GM19468 (cell line): ENCODE measurements around the gene MYL2.

Experiments
- ATAC-seq: cut with Tn5 transposase; IDR thresholded peaks from one replicate; pipeline ENCODE4 v1.9.1; 2021; ENCODE audit warnings: mild to moderate bottlenecking, moderate library complexity, moderate number of reproducible peaks; ENCODE audit not compliant: unreplicated experiment; ENCODE audit errors: extremely low read depth

Gene MYL2

DNA sequence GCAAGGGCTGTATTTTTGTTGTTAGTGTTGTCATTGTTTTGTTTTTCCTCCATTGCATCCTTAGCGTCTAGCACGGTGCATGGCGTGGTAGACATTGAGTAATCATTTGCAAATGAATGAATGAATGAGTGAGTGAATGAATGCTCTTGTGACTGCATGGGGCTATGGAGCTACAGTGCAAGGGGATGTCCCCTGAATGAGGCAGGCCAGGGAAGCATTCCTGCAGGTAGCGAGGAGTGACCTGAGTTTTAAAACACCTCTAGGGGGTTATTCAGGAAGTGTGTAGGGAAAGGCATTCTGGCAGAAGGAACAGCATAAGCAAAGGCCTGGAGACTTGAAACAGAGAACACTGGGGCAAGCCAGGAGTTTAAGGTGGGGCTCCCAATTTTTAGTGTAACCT, 16.9 kb downstream of the MYL2 start:
- ATAC-seq: no peak

DNA sequence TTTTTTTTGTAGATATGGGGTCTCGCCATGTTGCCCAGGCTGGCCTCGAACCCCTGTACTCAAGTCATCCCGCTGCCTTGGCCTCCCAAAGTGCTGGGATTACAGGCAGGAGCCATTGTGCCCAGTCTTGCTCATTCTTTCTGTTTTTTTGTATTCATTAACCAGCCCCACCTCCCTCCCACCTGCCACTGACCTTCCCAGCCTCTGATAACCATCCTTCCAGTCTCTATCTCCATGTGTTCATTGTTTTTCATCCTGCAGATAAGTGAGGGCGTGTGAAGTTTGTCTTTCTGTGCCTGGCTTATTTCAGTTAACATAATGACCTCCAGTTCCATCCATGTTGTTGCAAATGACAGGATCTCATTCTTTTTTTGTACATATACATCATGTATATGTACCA, 19.0 kb downstream of the MYL2 start:
- no peak for ATAC-seq

DNA sequence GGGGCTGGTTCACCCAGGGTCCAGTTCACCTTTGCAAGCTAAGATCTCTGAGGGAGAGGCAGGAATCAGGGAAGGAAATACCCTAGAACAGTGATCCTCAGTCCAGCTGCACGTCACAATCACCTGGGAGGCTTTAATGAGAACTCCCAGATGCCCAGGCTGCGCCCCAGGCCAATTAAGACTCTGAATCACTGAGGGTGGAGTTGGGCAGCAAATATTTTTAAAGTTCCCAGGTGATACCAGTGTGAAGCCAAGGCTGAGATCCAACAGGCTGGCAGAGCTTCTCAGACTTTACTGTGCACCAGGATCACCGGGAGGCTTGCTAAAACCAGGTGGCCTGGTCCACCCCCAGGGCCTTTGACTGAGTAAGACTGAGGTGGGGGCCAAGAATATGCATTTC, 23.8 kb downstream of the MYL2 start:
- ATAC-seq: no peak

GRCh38 chr12:110893956-110894355, 26.4 kb downstream of the MYL2 start:
- ATAC-seq: no peak

GRCh38 chr12:110889361-110889760, 31.0 kb downstream of the MYL2 start:
- ATAC-seq: no peak

- ATAC-seq: no peak
These were observed 32.0 kb downstream of the MYL2 start for GRCh38 chr12:110888256-110888991.

DNA sequence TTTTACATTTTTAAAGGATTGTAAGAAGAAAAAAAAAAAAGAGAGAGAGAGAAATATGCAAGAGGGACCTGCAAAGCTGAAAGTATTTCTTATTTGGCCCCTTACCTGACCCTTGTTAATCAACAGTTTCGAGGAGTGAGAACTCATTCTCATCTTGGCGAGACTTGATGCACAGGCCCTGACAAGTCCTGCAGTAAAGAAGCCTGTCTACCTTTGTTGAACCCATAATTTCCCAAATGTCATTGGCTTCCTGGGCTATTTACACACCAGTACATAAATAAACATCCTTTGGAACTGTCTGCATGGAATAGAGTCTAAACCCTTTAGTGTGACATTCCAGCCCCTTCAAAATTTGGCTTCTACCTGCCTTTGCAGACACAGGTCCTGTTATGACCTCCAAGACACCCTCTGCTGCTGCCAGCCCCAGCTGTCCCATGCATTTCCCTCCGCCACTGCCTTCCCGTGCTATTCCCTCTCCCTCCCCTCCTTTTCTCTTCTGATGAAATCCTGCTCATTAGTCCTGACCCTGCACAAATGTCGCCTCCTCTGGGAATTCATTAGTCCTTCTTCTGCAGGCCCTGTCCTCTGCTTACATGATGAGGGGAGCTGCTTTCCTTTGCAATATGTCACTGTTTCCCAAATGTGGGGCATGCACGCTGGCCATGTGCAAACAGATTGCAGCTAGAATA, 35.1 kb downstream of the MYL2 start:
- no peak for ATAC-seq

DNA sequence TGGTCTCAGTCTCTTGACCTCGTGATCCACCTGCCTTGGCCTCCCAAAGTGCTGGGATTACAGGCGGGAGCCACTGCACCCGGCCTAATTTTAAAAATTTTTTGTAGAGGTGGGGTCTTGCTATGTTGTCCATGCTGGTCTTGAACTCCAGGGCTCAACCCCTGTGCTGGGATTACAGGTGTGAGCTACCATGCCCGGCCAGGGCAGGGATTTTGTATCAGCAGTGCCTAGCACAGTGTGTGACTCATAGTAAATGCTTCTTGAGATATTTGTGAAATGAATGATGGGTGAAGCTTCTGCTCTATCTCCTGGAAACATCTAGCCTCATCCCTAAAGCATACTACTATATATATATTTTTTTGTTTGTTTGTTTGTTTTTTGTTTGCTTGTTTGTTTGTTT, 37.1 kb downstream of the MYL2 start:
- ATAC-seq: no peak

GRCh38 chr12:110880651-110881050, 39.7 kb downstream of the MYL2 start:
- ATAC-seq: no peak

GRCh38 chr12:110874781-110875180, 45.6 kb downstream of the MYL2 start:
- no peak for ATAC-seq

DNA sequence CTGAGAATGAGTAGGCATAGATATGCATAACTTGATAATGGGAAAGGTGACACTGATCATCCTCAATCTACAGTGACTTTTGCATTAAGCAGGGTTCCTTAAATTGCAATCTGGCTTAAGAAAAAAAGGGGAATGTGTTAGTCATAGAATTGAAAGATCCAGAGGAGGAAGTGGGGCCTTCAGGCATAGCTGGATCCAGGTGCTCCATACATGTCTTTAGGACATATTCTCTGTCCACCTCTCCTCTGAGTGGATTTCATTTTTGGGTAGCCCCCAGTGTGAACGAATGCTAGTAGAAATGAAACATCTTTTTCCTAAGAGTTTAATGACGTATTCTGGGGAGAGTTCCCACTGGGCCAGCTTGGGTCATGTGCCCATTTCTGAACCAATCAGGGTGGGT, 46.0 kb downstream of the MYL2 start:
- no peak for ATAC-seq

DNA sequence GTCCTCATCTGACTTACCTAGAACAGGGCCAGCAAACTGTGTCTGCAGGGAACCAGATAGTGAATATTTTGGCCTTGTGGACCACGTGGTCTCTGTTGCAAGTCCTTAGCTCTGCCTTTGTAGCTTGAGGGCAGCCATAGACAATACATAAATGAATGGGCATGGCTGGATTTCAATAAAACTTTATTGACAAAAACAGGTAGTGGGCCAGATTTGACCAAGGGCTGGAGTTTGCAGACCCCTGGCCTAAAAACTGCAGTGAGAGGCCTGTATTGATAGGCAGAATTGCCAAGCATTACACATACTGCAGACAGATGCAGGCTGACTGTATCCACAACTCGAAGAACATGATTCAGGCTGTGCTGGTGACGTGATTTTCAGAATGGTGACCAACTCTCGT, 48.3 kb downstream of the MYL2 start:
- no peak for ATAC-seq

DNA sequence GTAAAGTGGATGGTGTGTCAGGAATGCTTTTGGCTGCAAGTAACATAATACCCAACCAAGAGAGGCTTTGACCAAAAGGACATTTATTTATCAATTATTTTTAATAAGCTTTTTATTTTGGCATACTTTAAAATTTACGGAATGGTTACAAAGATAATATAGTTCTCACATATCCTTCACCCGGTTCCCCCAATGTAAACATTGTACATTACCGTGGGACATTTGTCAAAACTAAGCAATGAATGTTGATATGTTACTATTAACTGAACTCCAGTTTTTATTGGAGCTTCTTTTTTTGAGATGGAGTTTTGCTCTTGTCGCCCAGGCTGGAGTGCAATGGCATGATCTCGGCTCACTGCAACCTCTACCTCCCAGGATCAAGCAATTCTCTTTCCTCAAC, 50.6 kb downstream of the MYL2 start:
- no peak for ATAC-seq

GRCh38 chr12:110869026-110869425, 51.4 kb downstream of the MYL2 start:
- ATAC-seq: no peak

DNA sequence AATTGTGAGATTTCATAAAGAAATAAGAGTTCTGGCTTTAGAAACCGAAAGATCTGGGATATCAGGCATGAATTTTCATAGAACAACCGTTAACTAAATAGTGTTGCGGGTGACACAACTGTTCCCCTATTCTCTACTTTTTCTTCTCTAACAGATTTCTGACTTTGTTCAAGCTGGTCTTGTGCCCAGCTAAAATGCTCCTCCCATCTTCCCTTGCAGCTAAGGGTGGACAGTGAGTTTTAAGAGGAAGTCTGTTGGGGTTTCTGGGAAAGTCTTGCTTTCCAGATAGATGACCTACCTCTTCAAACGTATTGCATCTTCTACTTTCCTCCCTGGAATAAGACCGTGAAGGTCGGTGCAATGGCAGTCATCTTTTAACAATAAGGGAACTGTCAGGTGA, 54.9 kb downstream of the MYL2 start:
- ATAC-seq: no peak

- ATAC-seq: no peak
These were observed 57.2 kb downstream of the MYL2 start for GRCh38 chr12:110863161-110863560.

DNA sequence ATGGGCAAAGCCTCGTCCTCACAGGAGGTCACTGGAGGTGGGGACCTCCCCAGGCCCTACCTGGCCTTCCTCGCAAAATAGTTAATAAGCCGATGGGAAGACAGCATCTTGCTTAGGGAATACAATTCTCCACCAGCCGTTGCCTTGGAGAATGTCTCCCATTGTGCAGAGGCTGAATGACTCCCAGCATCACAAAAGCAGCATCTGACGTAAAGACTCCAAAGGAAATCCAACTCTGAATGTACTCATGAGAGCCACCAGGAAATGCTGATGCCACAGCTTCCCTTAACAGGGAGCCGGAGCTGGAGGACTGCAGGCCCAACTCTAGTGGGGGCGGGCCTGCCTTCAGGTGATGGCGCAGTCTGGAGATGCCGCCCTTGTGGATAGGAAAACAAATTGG, 58.0 kb downstream of the MYL2 start:
- no peak for ATAC-seq

- ATAC-seq: no peak
These were observed 58.6 kb downstream of the MYL2 start for GRCh38 chr12:110861729-110862128.
